Heart left ventricle (tissue), 16 donors: ENCODE data around the gene RMND5A. TPM values are rescaled to one million over a fixed set of nuclear protein-coding genes. Genes with fewer than 3 reads are reported as not detected.
A peak's percentile ranks its signal among the peaks of the same experiment; 100 is the strongest.

Experiments used
- ATAC-seq, 4 donors: fragments of 200-7000 bp; cut with Tn5 transposase; one replicate each; pipeline ENCODE4 v1.9.1; 2020 to 2022; ENCODE audit warnings: moderate library complexity in 4 of 4, mild to moderate bottlenecking in 3 of 4, moderate number of reproducible peaks in 1 of 4
- DNase-seq, 5 donors: peaks; one replicate each; pipeline ENCODE4 v3.0.0-alpha.2; 2020
- H3K27ac ChIP-seq, 12 donors: fragments of 200-600 bp; sonication (generic) in 4 of 12; one replicate each; pipeline versions ENCODE4 v1.5.0 to v1.8.0; 2016 to 2022; ENCODE audit warnings: mild to moderate bottlenecking in 2 of 12
- H3K27me3 ChIP-seq, 9 donors: fragments of 200-600 bp; sonication (generic) in 2 of 9; one replicate each; pipeline versions ENCODE4 v1.5.1 to v1.8.0; 2016 to 2022; ENCODE audit warnings: mild to moderate bottlenecking in 3 of 9
- H3K36me3 ChIP-seq, 9 donors: fragments of 200-600 bp; sonication (generic) in 2 of 9; one replicate each; pipeline versions ENCODE4 v1.5.0 to v1.8.0; 2018 to 2022; ENCODE audit warnings: mild to moderate bottlenecking in 2 of 9
- H3K4me1 ChIP-seq, 12 donors: fragments of 200-600 bp; sonication (generic) in 4 of 12; one replicate each; pipeline versions ENCODE4 v1.5.0 to v1.8.0; 2016 to 2022; ENCODE audit warnings: mild to moderate bottlenecking in 3 of 12
- H3K4me3 ChIP-seq, 12 donors: fragments of 200-600 bp; sonication (generic) in 4 of 12; one replicate each; pipeline versions ENCODE4 v1.5.0 to v1.8.0; 2017 to 2022; ENCODE audit warnings: mild to moderate bottlenecking in 9 of 12, moderate library complexity in 4 of 12
- H3K9me3 ChIP-seq, 12 donors: fragments of 200-600 bp; sonication (generic) in 4 of 12; one replicate each; pipeline versions ENCODE4 v1.5.0 to v1.8.0; 2016 to 2022; ENCODE audit warnings: mild to moderate bottlenecking in 1 of 12
- CTCF ChIP-seq, 12 donors: fragments of 200-600 bp; sonication (generic) in 4 of 12; IDR thresholded peaks; one replicate each; pipeline versions ENCODE4 v1.5.0 to v1.8.0; 2018 to 2022; ENCODE audit warnings: antibody characterized with exemption in 12 of 12, mild to moderate bottlenecking in 5 of 12
- POLR2A ChIP-seq, 2 donors: fragments of 450-650 bp; IDR thresholded peaks; one replicate each; pipeline ENCODE4 v1.6.1; 2017; ENCODE audit warnings: antibody characterized with exemption in 2 of 2, mild to moderate bottlenecking in 2 of 2, moderate library complexity in 2 of 2
- WGBS, 4 donors: extraction: QIAGEN DNeasy Blood & Tissue Kit in 2 of 4; methylation state at CpG; one replicate each; pipeline versions ENCODE4 v1.1.5 to v1.1.7; 2013 to 2018; 5-methylcytosine and 5-hydroxymethylcytosine counted together
- intact Hi-C, 10 donors: fragments of 100-400 bp; cut with DNase I; formaldehyde crosslinking; loops; one replicate each; pipeline versions ENCODE4 v1.11.1 to v1.14.2; 2022
- polyA plus RNA-seq, 2 donors: library from polyadenylated mRNA; stranded (reverse); fragments of 200-250 nt; gene quantifications; one replicate each; pipeline ENCODE4 v1.2.3, GENCODE V29; 2013
- total RNA-seq, 9 donors: library from RNA; depleted of rRNA in 2 of 9; stranded (reverse); fragments of >200 nt in 2 of 9; fragmentation: NEBNext Ultra II Directional in 3 of 9; extraction: Animal tissue kit (Norgen Biotek cat#: 25700) in 3 of 9; gene quantifications; one replicate each; pipeline versions ENCODE4 v1.1.0 to v1.2.4, GENCODE V29; 2016 to 2023
- donor health status: ischemic (EF 13 %, LVEDD 7.1; RV severe dilation, severe dysfunction).
- donor health status: healthy with polysubstance abuse.
- donor health status: DM: no; HTN: yes; CAD: no.
- donor health status: DM: no; HTN: no; CAD: no.
- donor health status: ischemic (EF 25% LVEDD 6.9; RV normal size, moderate dysfunction).
- donor health status: ischemic (EF 25% LVEDD 5.7; RV mildly dilated, moderate dysfunction).
- donor health status: healthy.
- donor health status: DM: yes; HTN: yes; CAD: no.
- donor health status: ischemic (EF 35%, LVEDD 5.7; RV mildly dilated, moderate dysfunction).
- donor health status: nonischemic (EF 11% LVEDD 7.7; RV severe dilation, severe dysfunction).
- donor health status: DM: yes; HTN: yes; CAD: no.
- donor health status: PGD.
- donor health status: ischemic (EF 29% LVEDD 5.4; RV normal size, mild dysfunction).
- donor health status: nonischemic (EF 23%, LVEDD 6.1; RV moderate dilation, normal function).

The RMND5A gene
- total and polyA plus RNA-seq, 11 donors: 29.9 to 148 (median 90.7) TPM

GRCh38 chr2:86807133-86807467, 87.0 kb downstream of the RMND5A start:
- ATAC-seq: no peak
- WGBS, 4 donors: 39 to 54% (median 43%) methylated on average over 11 of the region's 11 CpGs
- intact Hi-C loops: no loop called here

GRCh38 chr2:86807468-86808275, 87.6 kb downstream of the RMND5A start:
- Histone ChIP-seq H3K27ac (peak overlapping the region in 2 of 12 donors; percentile 33 to 42), H3K27me3 (peaks cover 0 to 50% (median 29%) of the 10 kb centered on the region in 9 donors), H3K9me3 (no peaks in the 10 kb centered on the region), H3K4me3 (peak overlapping the region; percentile 10 to 59 (median 48)), H3K36me3 (no peaks in the 10 kb centered on the region), H3K4me1 (peaks cover 0 to 26% (median 19%) of the 10 kb centered on the region in 12 donors)
- ATAC-seq (peak; percentile 69 to 77 (median 72)), DNase-seq (peak in 2 of 5 donors; percentile 40 to 60)
- TF ChIP-seq POLR2A (IDR thresholded peaks at IDR 0.05): no peak
- no peak for TF ChIP-seq CTCF (IDR thresholded peaks at IDR 0.05)
- 0 to 2% (median 1%) methylated on average over 43 to 51 of the region's 51 CpGs for WGBS, 4 donors
- intact Hi-C loops: no loop called here

More at GRCh38 chr2:86807133-86807467, 87.0 kb downstream of the RMND5A start:
- no peak for DNase-seq
- H3K36me3 ChIP-seq: no peaks in the 10 kb centered on the region
- H3K4me1 ChIP-seq: peaks cover 0 to 26% (median 19%) of the 10 kb centered on the region in 12 donors
- H3K27me3 ChIP-seq: peaks cover 0 to 47% (median 29%) of the 10 kb centered on the region in 9 donors
- no peaks in the 10 kb centered on the region for H3K9me3 ChIP-seq
- peak overlapping the region in 1 of 12 donors; percentile 18 for H3K27ac ChIP-seq
- no peak for TF ChIP-seq CTCF (IDR thresholded peaks at IDR 0.05)
- TF ChIP-seq POLR2A (IDR thresholded peaks at IDR 0.05): no peak
- peak overlapping the region in 11 of 12 donors; percentile 24 to 59 (median 50) for H3K4me3 ChIP-seq

- WGBS, 4 donors: 9 to 18% (median 13%) methylated on average over 36 of the region's 36 CpGs
- Histone ChIP-seq H3K36me3 (no peaks in the 10 kb centered on the region), H3K4me1 (peaks cover 0 to 26% (median 19%) of the 10 kb centered on the region in 12 donors), H3K9me3 (no peaks in the 10 kb centered on the region), H3K4me3 (peak overlapping the region; percentile 10 to 59 (median 48)), H3K27ac (peak overlapping the region in 2 of 12 donors; percentile 33 to 60), H3K27me3 (peaks cover 0 to 50% (median 29%) of the 10 kb centered on the region in 9 donors)
- intact Hi-C loops: no loop called here
- DNase-seq (peak; percentile 82 to 92 (median 84)), ATAC-seq (peak; percentile 90 to 98 (median 94))
- no peak for TF ChIP-seq POLR2A (IDR thresholded peaks at IDR 0.05)
- TF ChIP-seq CTCF (IDR thresholded peaks at IDR 0.05): peak; percentile 77 to 92 (median 88)
These were observed 88.4 kb downstream of the RMND5A start for GRCh38 chr2:86808315-86809161.
